ENCODE data around the gene RCAN2.

RCAN2 gene

GRCh38 chr6:46281110-46281509, 210.1 kb downstream of the RCAN2 start:
- no peak for DNase-seq (ENCODE audit: low read depth)
- TF ChIP-seq CTCF (IDR thresholded peaks at IDR 0.05; ENCODE audit: control insufficient read depth, extremely low read depth, insufficient read depth), result no peak
- no peak overlapping the region for H3K4me3 ChIP-seq (ENCODE audit: low read depth, low read length)

GRCh38 chr6:46279874-46280273, 211.4 kb downstream of the RCAN2 start:
- DNase-seq (ENCODE audit: low read depth), result no peak
- no peak for TF ChIP-seq CTCF (IDR thresholded peaks at IDR 0.05; ENCODE audit: control insufficient read depth, extremely low read depth, insufficient read depth)
- H3K4me3 ChIP-seq (ENCODE audit: low read depth, low read length), result no peak overlapping the region

GRCh38 chr6:46276576-46277142, 214.6 kb downstream of the RCAN2 start:
- H3K4me3 ChIP-seq (ENCODE audit: low read depth, low read length), result no peak overlapping the region
- 0 out of 2 replicates have a peak, but pooled peaks have one; percentile 4 for TF ChIP-seq CTCF (IDR thresholded peaks at IDR 0.05; ENCODE audit: control insufficient read depth, extremely low read depth, insufficient read depth)
- peak; percentile 42 for DNase-seq (ENCODE audit: low read depth)

- TF ChIP-seq CTCF (IDR thresholded peaks at IDR 0.05; ENCODE audit: control insufficient read depth, extremely low read depth, insufficient read depth), result no peak
- H3K4me3 ChIP-seq (ENCODE audit: low read depth, low read length), result no peak overlapping the region
- DNase-seq (ENCODE audit: low read depth), result no peak
These were observed 216.7 kb downstream of the RCAN2 start for GRCh38 chr6:46274502-46274901.

- H3K4me3 ChIP-seq (ENCODE audit: low read depth, low read length), result no peak overlapping the region
- TF ChIP-seq CTCF (IDR thresholded peaks at IDR 0.05; ENCODE audit: control insufficient read depth, extremely low read depth, insufficient read depth), result no peak
- no peak for DNase-seq (ENCODE audit: low read depth)
These were observed 217.3 kb downstream of the RCAN2 start for GRCh38 chr6:46273911-46274310.

- H3K4me3 ChIP-seq (ENCODE audit: low read depth, low read length), result no peak overlapping the region
- no peak for DNase-seq (ENCODE audit: low read depth)
- TF ChIP-seq CTCF (IDR thresholded peaks at IDR 0.05; ENCODE audit: control insufficient read depth, extremely low read depth, insufficient read depth), result no peak
These were observed 219.5 kb downstream of the RCAN2 start for GRCh38 chr6:46271728-46272127.

- H3K4me3 ChIP-seq (ENCODE audit: low read depth, low read length), result no peak overlapping the region
- no peak for TF ChIP-seq CTCF (IDR thresholded peaks at IDR 0.05; ENCODE audit: control insufficient read depth, extremely low read depth, insufficient read depth)
- DNase-seq (ENCODE audit: low read depth), result no peak
These were observed 220.1 kb downstream of the RCAN2 start for GRCh38 chr6:46271107-46271506.
